Activated T-helper 1 cell treated with anti-CD3 and anti-CD28 coated beads, Interleukin-12 subunit alpha, Interleukin-12 subunit beta, Interleukin-2, Interleukin-4 antibody, amounts not matched to agents 30 ng/mL and 10 ng/mL and 1 ng/mL, durations not matched to agents 14 hours and 24 hours and 36 hours (primary cell): ENCODE measurements around the gene MAMDC4. TPM values are rescaled to one million over a fixed set of nuclear protein-coding genes. Genes with fewer than 3 reads are reported as not detected.
"Not testable (repeated sequence)": the region's sequence is repeated elsewhere in the genome, so short reads cannot be mapped to it uniquely, and the experiment has no call there.

ENCODE experiments used
- DNase-seq: peaks from one replicate; pipeline ENCODE4 v3.0.0; 2021; ENCODE audit warnings: low spot score
- H3K27ac Mint-ChIP-seq: one replicate; pipeline ENCODE4 v1.8.0; 2021; ENCODE audit warnings: mild to moderate bottlenecking, mixed read lengths
- H3K27me3 Mint-ChIP-seq: one replicate; pipeline ENCODE4 v1.8.0; 2022; ENCODE audit warnings: mild to moderate bottlenecking, moderate library complexity, mixed read lengths; ENCODE audit not compliant: insufficient read depth
- H3K36me3 Mint-ChIP-seq: one replicate; pipeline ENCODE4 v1.8.0; 2021; ENCODE audit warnings: low read depth, mixed read lengths
- H3K4me1 Mint-ChIP-seq: one replicate; pipeline ENCODE4 v1.8.0; 2021; ENCODE audit warnings: low read depth, mixed read lengths
- H3K4me3 Mint-ChIP-seq: one replicate; pipeline ENCODE4 v1.8.0; 2021; ENCODE audit warnings: mild to moderate bottlenecking, moderate library complexity, mixed read lengths
- H3K9me3 Mint-ChIP-seq: one replicate; pipeline ENCODE4 v1.8.0; 2021; ENCODE audit warnings: mixed read lengths
- intact Hi-C: fragments of 100-400 bp; cut with micrococcal nuclease; formaldehyde crosslinking; loops from one replicate; pipeline ENCODE4 v1.15.1; 2024
- total RNA-seq: library from RNA; stranded (reverse); gene quantifications from 2 replicates; pipeline ENCODE4 v1.2.3, GENCODE V29; 2022

The MAMDC4 gene
- total RNA-seq, 1 donor from 2014 or later = 18.2 TPM

- Mint-ChIP-seq H3K4me1 (no peaks in the 10 kb centered on the region), H3K36me3 (peaks cover 6% of the 10 kb centered on the region), H3K27me3 (no peaks in the 10 kb centered on the region), H3K27ac (no peak overlapping the region), H3K9me3 (no peaks in the 10 kb centered on the region), H3K4me3 (no peak overlapping the region)
- intact Hi-C loops = no loop called here
- DNase-seq = no peak
These were observed 13.6 kb upstream of the MAMDC4 start for GRCh38 chr9:136838314-136839228.

GRCh38 chr9:136839229-136840139 lies 12.7 kb upstream of the MAMDC4 start:
- DNase-seq = no peak
- no peaks in the 10 kb centered on the region for H3K4me1 Mint-ChIP-seq
- H3K27ac Mint-ChIP-seq = no peak overlapping the region
- peaks cover 4% of the 10 kb centered on the region for H3K36me3 Mint-ChIP-seq
- intact Hi-C loops = no loop called here
- H3K27me3 Mint-ChIP-seq = no peaks in the 10 kb centered on the region
- H3K4me3 Mint-ChIP-seq = no peak overlapping the region
- H3K9me3 Mint-ChIP-seq = no peaks in the 10 kb centered on the region

GRCh38 chr9:136840140-136840876 lies 11.8 kb upstream of the MAMDC4 start:
- H3K36me3 Mint-ChIP-seq = peaks cover 4% of the 10 kb centered on the region
- H3K4me1 Mint-ChIP-seq = no peaks in the 10 kb centered on the region
- H3K27me3 Mint-ChIP-seq = no peaks in the 10 kb centered on the region
- H3K4me3 Mint-ChIP-seq = no peak overlapping the region
- intact Hi-C loops = no loop called here
- no peak for DNase-seq
- no peaks in the 10 kb centered on the region for H3K9me3 Mint-ChIP-seq
- no peak overlapping the region for H3K27ac Mint-ChIP-seq

- no peak overlapping the region for H3K4me3 Mint-ChIP-seq
- no peak overlapping the region for H3K27ac Mint-ChIP-seq
- no peak for DNase-seq
- intact Hi-C loops = no loop called here
- no peaks in the 10 kb centered on the region for H3K27me3 Mint-ChIP-seq
- H3K9me3 Mint-ChIP-seq = no peaks in the 10 kb centered on the region
- no peaks in the 10 kb centered on the region for H3K4me1 Mint-ChIP-seq
- H3K36me3 Mint-ChIP-seq = peaks cover 4% of the 10 kb centered on the region
These were observed 11.1 kb upstream of the MAMDC4 start for GRCh38 chr9:136840877-136841645.

GRCh38 chr9:136841646-136842379 lies 10.3 kb upstream of the MAMDC4 start:
- not testable (repeated sequence) for DNase-seq, H3K4me1 Mint-ChIP-seq, H3K36me3 Mint-ChIP-seq, H3K9me3 Mint-ChIP-seq, H3K27me3 Mint-ChIP-seq
- intact Hi-C loops = loop anchor here (1.0 to 2.0 kb wide), 5 partner anchors 35 to 193 kb away; partner anchors contain the start of genes FBXW5, PAXX, RABL6 and TMEM141
- H3K27ac Mint-ChIP-seq = peak overlapping the region; percentile 77
- H3K4me3 Mint-ChIP-seq = peak overlapping the region; percentile 83

GRCh38 chr9:136842380-136842948 lies 9.7 kb upstream of the MAMDC4 start, which contains the start of gene AJM1:
TSS of gene AJM1 (plus strand) at chr9:136842478. CDS start at chr9:136844415, 1,937 bp downstream.
- not testable (repeated sequence) for H3K36me3 Mint-ChIP-seq, H3K4me1 Mint-ChIP-seq, H3K9me3 Mint-ChIP-seq, H3K27me3 Mint-ChIP-seq
- DNase-seq = peak; percentile 79
- H3K4me3 Mint-ChIP-seq = peak within 1 kb of the TSS; percentile 83
- peak within 1 kb of the TSS; percentile 77 for H3K27ac Mint-ChIP-seq
- intact Hi-C loops = loop anchor here (1.0 to 2.0 kb wide), 5 partner anchors 36 to 192 kb away; partner anchors contain the start of genes FBXW5, PAXX, RABL6 and TMEM141

GRCh38 chr9:136843159-136843800 lies 8.9 kb upstream of the MAMDC4 start:
- H3K9me3 Mint-ChIP-seq, DNase-seq, H3K27me3 Mint-ChIP-seq, H3K36me3 Mint-ChIP-seq, H3K4me1 Mint-ChIP-seq: not testable (repeated sequence)
- intact Hi-C loops = loop anchor here (2.0 kb wide), 3 partner anchors 36 to 192 kb away; partner anchors contain the start of genes PAXX and RABL6
- Mint-ChIP-seq H3K4me3 (peak overlapping the region; percentile 65), H3K27ac (peak overlapping the region; percentile 48)

- DNase-seq = peak; percentile 50
- not testable (repeated sequence) for H3K36me3 Mint-ChIP-seq, H3K9me3 Mint-ChIP-seq, H3K27me3 Mint-ChIP-seq, H3K4me1 Mint-ChIP-seq
- peak overlapping the region; percentile 65 for H3K4me3 Mint-ChIP-seq
- intact Hi-C loops = loop anchor here (2.0 kb wide), 3 partner anchors 37 to 191 kb away; partner anchors contain the start of genes PAXX and RABL6
- peak overlapping the region; percentile 48 for H3K27ac Mint-ChIP-seq
These were observed 8.1 kb upstream of the MAMDC4 start for GRCh38 chr9:136843801-136844740.

GRCh38 chr9:136844761-136845464 lies 7.2 kb upstream of the MAMDC4 start:
- Mint-ChIP-seq H3K36me3 (peaks cover 8% of the 10 kb centered on the region), H3K4me3 (no peak overlapping the region), H3K4me1 (no peaks in the 10 kb centered on the region), H3K27ac (peak overlapping the region; percentile 52), H3K27me3 (peaks cover 6% of the 10 kb centered on the region), H3K9me3 (no peaks in the 10 kb centered on the region)
- intact Hi-C loops = loop anchor here (5.0 kb wide), 2 partner anchors 118 to 202 kb away; partner anchors contain the start of gene NPDC1
- DNase-seq = no peak
